Left ventricle myocardium inferior (tissue), 1 donor: ENCODE data around the gene FASTKD3. TPM values are rescaled to one million over a fixed set of nuclear protein-coding genes. Genes with fewer than 3 reads are reported as not detected.
A peak's percentile ranks its signal among the peaks of the same experiment; 100 is the strongest.

Experiments
- DNase-seq: peaks from one replicate; pipeline ENCODE4 v3.0.0-alpha.2; 2020
- H3K27ac ChIP-seq: fragments of 200-600 bp; replicated peaks from 2 replicates; pipeline ENCODE4 v1.8.0; 2021
- H3K27me3 ChIP-seq: fragments of 200-600 bp; 2 replicates; pipeline ENCODE4 v1.8.0; 2021; ENCODE audit warnings: low read depth
- H3K36me3 ChIP-seq: fragments of 200-600 bp; 2 replicates; pipeline ENCODE4 v1.8.0; 2021
- H3K4me1 ChIP-seq: fragments of 200-600 bp; 2 replicates; pipeline ENCODE4 v1.8.0; 2021
- H3K4me3 ChIP-seq: fragments of 200-600 bp; 2 replicates; pipeline ENCODE4 v1.8.0; 2021; ENCODE audit warnings: mild to moderate bottlenecking, moderate library complexity
- H3K9me3 ChIP-seq: fragments of 200-600 bp; replicated peaks from 2 replicates; pipeline ENCODE4 v1.8.0; 2021
- CTCF ChIP-seq: fragments of 200-600 bp; IDR thresholded peaks from 2 replicates; pipeline ENCODE4 v1.8.0; 2021; ENCODE audit warnings: antibody characterized with exemption, mild to moderate bottlenecking, borderline replicate concordance
- intact Hi-C: fragments of 100-400 bp; cut with micrococcal nuclease; formaldehyde crosslinking; loops from one replicate; pipeline ENCODE4 v1.11.0; 2022
- total RNA-seq: library from RNA; stranded (reverse); fragmentation: NEBNext Ultra II Directional; extraction: Animal tissue kit (Norgen Biotek cat#: 25700); gene quantifications from one replicate; pipeline ENCODE4 v1.2.1, GENCODE V29; 2021
- donor health status: DM: no; HTN: yes; CAD: no; lungs with severe emphysema.

Gene FASTKD3
- total RNA-seq, 1 donor from 2014 or later: 5.8 TPM

DNA sequence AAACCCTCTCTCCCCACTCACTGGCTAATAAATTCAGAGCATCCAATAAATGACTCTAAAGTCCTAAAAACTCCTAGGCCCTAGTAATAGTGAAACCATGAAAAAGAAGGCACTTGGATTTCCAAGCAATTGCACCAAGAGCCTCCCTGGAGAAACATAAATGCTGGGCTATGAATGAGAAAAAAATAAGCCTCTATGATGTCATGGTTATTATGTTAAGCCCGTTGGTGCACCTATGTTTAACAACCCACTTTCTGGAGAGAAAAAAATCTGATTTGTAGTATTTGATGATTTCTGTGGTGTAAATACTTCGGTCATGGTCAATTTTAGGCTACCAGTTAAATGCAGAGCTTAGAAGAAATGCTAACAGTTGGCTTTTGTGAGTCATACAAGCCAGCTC, 26.3 kb downstream of the FASTKD3 start:
- H3K27ac ChIP-seq: no peak overlapping the region
- no peaks in the 10 kb centered on the region for H3K9me3 ChIP-seq
- no peak for TF ChIP-seq CTCF
- peaks cover 94% of the 10 kb centered on the region for H3K27me3 ChIP-seq
- H3K36me3 ChIP-seq: no peaks in the 10 kb centered on the region
- H3K4me1 ChIP-seq: no peaks in the 10 kb centered on the region
- intact Hi-C loops: no loop called here
- no peak overlapping the region for H3K4me3 ChIP-seq
- DNase-seq: no peak

DNA sequence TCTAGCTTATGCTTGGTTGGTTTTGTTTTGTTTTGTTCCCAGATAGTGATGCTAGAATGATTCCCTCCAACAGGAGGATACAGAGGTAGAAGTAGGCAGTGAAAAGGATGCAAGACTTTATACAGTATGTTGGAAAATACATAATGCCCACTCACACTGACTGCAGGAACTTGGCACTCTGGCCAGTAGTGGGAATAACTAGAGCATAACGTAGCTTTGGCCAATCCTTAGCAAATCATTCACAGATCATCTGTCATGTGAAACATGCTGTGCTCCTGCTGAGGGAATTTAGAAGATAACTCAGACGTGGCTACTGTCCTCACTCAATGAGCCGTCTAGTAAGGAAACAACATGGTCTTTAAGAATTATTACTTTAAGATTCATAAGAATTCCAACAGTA, 31.4 kb downstream of the FASTKD3 start:
- DNase-seq: no peak
- H3K4me3 ChIP-seq: no peak overlapping the region
- H3K36me3 ChIP-seq: no peaks in the 10 kb centered on the region
- H3K27me3 ChIP-seq: peaks cover 64% of the 10 kb centered on the region
- no peak overlapping the region for H3K27ac ChIP-seq
- intact Hi-C loops: no loop called here
- H3K4me1 ChIP-seq: no peaks in the 10 kb centered on the region
- TF ChIP-seq CTCF: no peak
- H3K9me3 ChIP-seq: no peaks in the 10 kb centered on the region

DNA sequence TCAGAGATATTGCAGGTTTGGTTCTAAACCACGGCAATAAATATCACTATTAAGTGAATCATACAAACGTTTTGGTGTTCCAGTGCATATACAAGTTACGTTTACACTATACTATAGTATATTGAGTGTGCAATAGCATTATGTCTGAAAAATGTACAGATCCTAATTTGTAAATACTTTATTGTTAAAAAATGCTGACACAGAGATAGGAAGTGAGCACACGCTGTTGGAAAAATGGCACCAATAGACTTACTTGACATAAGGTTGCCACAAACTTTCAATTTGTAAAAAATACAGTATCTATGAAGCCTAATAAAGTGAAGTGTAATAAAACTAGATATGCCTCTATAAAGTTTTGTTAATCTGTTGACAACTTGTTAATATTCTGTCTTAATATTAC, 33.8 kb downstream of the FASTKD3 start:
- no peak for TF ChIP-seq CTCF
- Histone ChIP-seq H3K4me3 (no peak overlapping the region), H3K27me3 (peaks cover 66% of the 10 kb centered on the region), H3K9me3 (no peaks in the 10 kb centered on the region), H3K4me1 (no peaks in the 10 kb centered on the region), H3K36me3 (no peaks in the 10 kb centered on the region), H3K27ac (no peak overlapping the region)
- DNase-seq: no peak
- intact Hi-C loops: no loop called here

DNA sequence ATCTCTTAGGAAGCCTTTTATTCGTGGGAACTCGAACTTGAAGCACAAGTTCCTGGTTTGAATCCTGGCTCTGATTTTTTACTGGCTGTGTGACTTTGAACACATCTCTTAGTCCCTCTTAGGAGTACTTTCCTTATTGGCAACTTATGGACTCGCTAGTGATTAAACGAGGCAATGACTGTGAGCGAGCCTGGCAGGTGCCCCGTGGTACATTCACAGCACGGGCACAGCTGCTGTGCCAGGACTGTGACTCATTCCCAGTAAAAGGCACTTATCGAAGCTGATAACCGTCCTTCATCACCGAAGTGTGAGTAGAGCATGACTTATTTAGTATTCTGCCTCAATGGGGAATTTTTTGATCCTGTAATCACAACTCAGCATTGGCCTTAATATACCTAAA, 40.6 kb downstream of the FASTKD3 start:
- peaks cover 92% of the 10 kb centered on the region for H3K27me3 ChIP-seq
- DNase-seq: peak; percentile 63
- no peak overlapping the region for H3K4me3 ChIP-seq
- intact Hi-C loops: no loop called here
- H3K36me3 ChIP-seq: no peaks in the 10 kb centered on the region
- H3K27ac ChIP-seq: no peak overlapping the region
- H3K9me3 ChIP-seq: no peaks in the 10 kb centered on the region
- TF ChIP-seq CTCF: no peak
- peaks cover 15% of the 10 kb centered on the region for H3K4me1 ChIP-seq

DNA sequence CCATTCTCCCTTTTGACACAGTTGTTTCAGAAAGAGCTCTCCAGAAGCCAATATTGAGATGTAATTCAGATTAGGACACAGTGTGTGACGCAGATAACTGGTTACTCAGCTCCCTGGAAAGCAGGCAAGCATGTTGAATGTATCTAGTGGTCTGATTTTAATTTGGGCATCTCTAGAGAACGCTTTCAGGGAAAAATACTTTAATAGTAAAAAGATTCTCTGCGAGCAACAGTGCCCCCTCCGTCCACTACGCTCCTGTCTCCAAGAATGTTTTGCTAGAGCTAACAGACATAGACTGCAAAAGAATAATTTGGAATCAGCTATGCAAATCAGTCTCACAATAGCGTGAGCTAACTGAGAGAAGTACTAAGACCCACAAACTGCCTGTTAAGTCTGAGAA, 41.2 kb downstream of the FASTKD3 start:
- no peak for TF ChIP-seq CTCF
- Histone ChIP-seq H3K27ac (no peak overlapping the region), H3K4me3 (no peak overlapping the region), H3K4me1 (peaks cover 15% of the 10 kb centered on the region), H3K36me3 (no peaks in the 10 kb centered on the region), H3K27me3 (peaks cover 96% of the 10 kb centered on the region), H3K9me3 (no peaks in the 10 kb centered on the region)
- intact Hi-C loops: no loop called here
- DNase-seq: no peak

- H3K4me3 ChIP-seq: no peak overlapping the region
- intact Hi-C loops: no loop called here
- no peak for TF ChIP-seq CTCF
- H3K36me3 ChIP-seq: no peaks in the 10 kb centered on the region
- H3K4me1 ChIP-seq: peaks cover 15% of the 10 kb centered on the region
- H3K9me3 ChIP-seq: no peaks in the 10 kb centered on the region
- H3K27me3 ChIP-seq: peaks cover 96% of the 10 kb centered on the region
- no peak overlapping the region for H3K27ac ChIP-seq
- DNase-seq: no peak
These were observed 43.2 kb downstream of the FASTKD3 start for GRCh38 chr5:7825630-7826029.
